Measurements from ENCODE around the gene NAALADL2.

DNA sequence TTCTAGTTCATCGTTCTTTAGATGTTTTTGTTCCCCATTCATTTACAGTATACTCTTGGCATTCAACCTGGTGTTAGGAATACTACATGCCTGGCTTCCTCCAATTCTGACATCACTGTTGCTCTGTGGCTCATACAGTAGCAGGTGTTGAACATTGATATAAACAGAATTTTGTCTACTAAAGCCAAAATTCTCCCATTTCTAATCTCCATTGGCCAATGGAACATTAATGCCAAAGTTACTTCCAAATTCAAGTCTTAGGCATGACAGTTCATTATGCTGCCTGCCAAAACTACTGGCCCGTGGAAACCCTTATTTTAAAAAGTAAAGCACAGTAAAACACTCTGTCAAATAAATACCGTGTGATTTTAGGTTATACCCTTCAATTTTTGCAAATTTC, 368.0 kb downstream of the NAALADL2 start:
- TF ChIP-seq RAD21 (IDR thresholded peaks at IDR 0.05), result no peak
- TF ChIP-seq, protein P1, sequence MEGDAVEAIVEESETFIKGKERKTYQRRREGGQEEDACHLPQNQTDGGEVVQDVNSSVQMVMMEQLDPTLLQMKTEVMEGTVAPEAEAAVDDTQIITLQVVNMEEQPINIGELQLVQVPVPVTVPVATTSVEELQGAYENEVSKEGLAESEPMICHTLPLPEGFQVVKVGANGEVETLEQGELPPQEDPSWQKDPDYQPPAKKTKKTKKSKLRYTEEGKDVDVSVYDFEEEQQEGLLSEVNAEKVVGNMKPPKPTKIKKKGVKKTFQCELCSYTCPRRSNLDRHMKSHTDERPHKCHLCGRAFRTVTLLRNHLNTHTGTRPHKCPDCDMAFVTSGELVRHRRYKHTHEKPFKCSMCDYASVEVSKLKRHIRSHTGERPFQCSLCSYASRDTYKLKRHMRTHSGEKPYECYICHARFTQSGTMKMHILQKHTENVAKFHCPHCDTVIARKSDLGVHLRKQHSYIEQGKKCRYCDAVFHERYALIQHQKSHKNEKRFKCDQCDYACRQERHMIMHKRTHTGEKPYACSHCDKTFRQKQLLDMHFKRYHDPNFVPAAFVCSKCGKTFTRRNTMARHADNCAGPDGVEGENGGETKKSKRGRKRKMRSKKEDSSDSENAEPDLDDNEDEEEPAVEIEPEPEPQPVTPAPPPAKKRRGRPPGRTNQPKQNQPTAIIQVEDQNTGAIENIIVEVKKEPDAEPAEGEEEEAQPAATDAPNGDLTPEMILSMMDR (IDR thresholded peaks at IDR 0.05; ENCODE audit: low read depth, low read length, missing input control), result no peak
- TF ChIP-seq YY1 (IDR thresholded peaks at IDR 0.05), result no peak
- TF ChIP-seq GABPA (IDR thresholded peaks at IDR 0.05 in 1 of 2, conservative IDR thresholded peaks at IDR 0.05 in 1 of 2), result no peak
- TF ChIP-seq, protein P2, sequence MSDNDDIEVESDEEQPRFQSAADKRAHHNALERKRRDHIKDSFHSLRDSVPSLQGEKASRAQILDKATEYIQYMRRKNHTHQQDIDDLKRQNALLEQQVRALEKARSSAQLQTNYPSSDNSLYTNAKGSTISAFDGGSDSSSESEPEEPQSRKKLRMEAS (IDR thresholded peaks at IDR 0.05), result no peak

Data from liver (tissue), 3 donors.